Endothelial cell of coronary artery (primary cell): Measurements from ENCODE around the gene TEX19. TPM values are rescaled to one million over a fixed set of nuclear protein-coding genes. Genes with fewer than 3 reads are reported as not detected.

Experiments
- total RNA-seq: library from RNA; depleted of rRNA; stranded (reverse); fragments of >200 nt; gene quantifications from 2 replicates; pipeline ENCODE4 v1.2.3, GENCODE V29; 2014

Gene TEX19
- total RNA-seq: under 0.01 and 0.09 TPM in 2 replicates

GRCh38 chr17:82358465-82359350 is at the start of gene TEX19:
Gene TEX19, plus strand, starts transcription at chr17:82359247. Its CDS starts 2,904 bp downstream, at chr17:82362151.

GRCh38 chr17:82317394-82318168 is 41.5 kb upstream of the TEX19 start, which contains the start of gene CD7:
Gene CD7, minus strand, starts transcription at chr17:82317608. Its CDS starts 113 bp downstream, at chr17:82317495.

GRCh38 chr17:82333279-82334171 is 25.5 kb upstream of the TEX19 start, which contains the start of gene SECTM1:
Gene SECTM1, minus strand, starts transcription at chr17:82333766. Its CDS starts 6,526 bp downstream, at chr17:82327240.

GRCh38 chr17:82371333-82372248 is 12.5 kb downstream of the TEX19 start, which contains the start of gene UTS2R:
Gene UTS2R, plus strand, starts transcription at chr17:82371765. Its CDS starts 2,560 bp downstream, at chr17:82374325.

Other genes with a start within 250 kb of the TEX19 start
- gene CCDC57, start 146.4 kb upstream of the TEX19 start, total RNA-seq: 8.0 and 16.7 TPM in 2 replicates
- gene SLC16A3, start 130.2 kb upstream of the TEX19 start, total RNA-seq: 97.3 and 281 TPM in 2 replicates
- gene CSNK1D, start 85.5 kb upstream of the TEX19 start, total RNA-seq: 52.3 and 66.3 TPM in 2 replicates
- gene CD7, start 41.6 kb upstream of the TEX19 start, total RNA-seq: not detected in 2 replicates
- 0.36 and 1.8 TPM in 2 replicates for gene SECTM1, start 25.5 kb upstream of the TEX19 start, total RNA-seq
- gene UTS2R, start 12.5 kb downstream of the TEX19 start, total RNA-seq: not detected in 2 replicates
- gene HEXD, start 59.1 kb downstream of the TEX19 start, total RNA-seq: 10.1 and 11.5 TPM in 2 replicates
- 22.9 and 26.6 TPM in 2 replicates for gene OGFOD3, start 59.3 kb downstream of the TEX19 start, total RNA-seq
- gene CYBC1, start 91.5 kb downstream of the TEX19 start, total RNA-seq: 37.1 and 46.6 TPM in 2 replicates
- 55.1 and 69.7 TPM in 2 replicates for gene NARF, start 99.5 kb downstream of the TEX19 start, total RNA-seq
- 25.1 and 36.5 TPM in 2 replicates for gene FOXK2, start 160.5 kb downstream of the TEX19 start, total RNA-seq